GM12878 (cell line): Measurements from ENCODE around the gene RIPK4. TPM values are rescaled to one million over a fixed set of nuclear protein-coding genes. Genes with fewer than 3 reads are reported as not detected.
A peak's percentile ranks its signal among the peaks of the same experiment; 100 is the strongest.

Source experiments
- ATAC-seq: fragments of 200-7000 bp; cut with Tn5 transposase; 3 replicates; pipeline ENCODE4 v1.9.1; 2020; ENCODE audit warnings: mild to moderate bottlenecking, moderate library complexity
- Bru-seq: library from RNA; stranded (reverse); fragments of 400-500 nt; gene quantifications from one replicate; lab custom pipeline; 2021; lab: Mats Ljungman, UMichigan
- BruChase-seq, 2 experiments: library from RNA; stranded (reverse); fragments of 400-500 nt; gene quantifications; one replicate each; lab custom pipeline; 2021; lab: Mats Ljungman, UMichigan
- BruUV-seq: library from RNA; stranded (reverse); fragments of 400-500 nt; replicated peaks from 2 replicates; lab custom pipeline; 2021; lab: Mats Ljungman, UMichigan
- CTCF ChIA-PET: fragments of 300-600 bp; sonication (Branson Sonifier 250); formaldehyde crosslinking; extraction: SDS; loops from one replicate; lab custom pipeline; 2021; ENCODE audit warnings: inconsistent platforms; lab: Yijun Ruan, JAX
- POLR2A ChIA-PET: fragments of 350-600 bp; formaldehyde crosslinking; extraction: SDS; loops from one replicate; lab custom pipeline; 2021; ENCODE audit warnings: inconsistent platforms; lab: Charles Lee
- RAD21 ChIA-PET: fragments of 300-600 bp; sonication (Branson Sonifier 250); formaldehyde crosslinking; loops from one replicate; lab custom pipeline; 2023; ENCODE audit warnings: antibody characterized with exemption; ENCODE audit not compliant: unreplicated experiment; lab: Charles Lee
- SMC1A ChIA-PET: fragments of 300-600 bp; sonication (Branson Sonifier 250); formaldehyde crosslinking; loops from one replicate; lab custom pipeline; 2023; ENCODE audit not compliant: unreplicated experiment, uncharacterized antibody; lab: Charles Lee
- DNase-seq: peaks from one replicate; pipeline ENCODE4 v3.0.0-alpha.2; 2011; ENCODE audit warnings: low read depth, low spot score
- FAIRE-seq: peaks from 3 replicates; lab custom pipeline; 2011; peaks lifted over from hg19 to GRCh38; lab: Jason Lieb, UNC
- H2AFZ ChIP-seq: 2 replicates; pipeline ENCODE4 v1.6.0; 2011; ENCODE audit warnings: low read depth, low read length, control low read depth; ENCODE audit not compliant: control insufficient read depth
- H3K27ac ChIP-seq: 2 replicates; pipeline ENCODE4 v1.5.1; 2011; ENCODE audit warnings: control low read depth; ENCODE audit not compliant: control insufficient read depth, insufficient read depth
- H3K27me3 ChIP-seq, 2 experiments: replicated peaks in 1 of 2; 2 replicates each; pipeline versions ENCODE4 v1.6.0 to v1.6.1; 2011; ENCODE audit warnings: low read length in 1 of 2; ENCODE audit not compliant: control insufficient read depth in 2 of 2, insufficient read depth in 2 of 2
- H3K36me3 ChIP-seq, 2 experiments: 2 replicates each; pipeline ENCODE4 v1.5.1; 2011; ENCODE audit warnings: low read length in 1 of 2; ENCODE audit not compliant: control insufficient read depth in 2 of 2, insufficient read depth in 2 of 2
- H3K4me1 ChIP-seq: 2 replicates; pipeline ENCODE4 v1.6.1; 2011; ENCODE audit warnings: mild to moderate bottlenecking, low read length, moderate library complexity, mixed read lengths; ENCODE audit not compliant: control insufficient read depth, insufficient read depth
- H3K4me2 ChIP-seq: 2 replicates; pipeline ENCODE4 v1.6.0; 2011; ENCODE audit warnings: control low read depth; ENCODE audit not compliant: control insufficient read depth, insufficient read depth
- H3K4me3 ChIP-seq: fragments of 200-600 bp; sonication (generic); 2 replicates; pipeline ENCODE4 v1.5.1; 2016
- H3K79me2 ChIP-seq: 2 replicates; pipeline ENCODE4 v1.6.0; 2011; ENCODE audit warnings: low read length; ENCODE audit not compliant: control insufficient read depth, insufficient read depth
- H3K9ac ChIP-seq: 2 replicates; pipeline ENCODE4 v1.8.0; 2011; ENCODE audit warnings: low read length, control low read depth, mixed read lengths; ENCODE audit not compliant: control insufficient read depth, insufficient read depth
- H3K9me3 ChIP-seq: replicated peaks from 3 replicates; pipeline ENCODE4 v1.5.1; 2011; ENCODE audit warnings: mild to moderate bottlenecking, low read length; ENCODE audit not compliant: control insufficient read depth, insufficient read depth
- H4K20me1 ChIP-seq: 2 replicates; pipeline ENCODE4 v1.6.0; 2011; ENCODE audit not compliant: control insufficient read depth, insufficient read depth
- BACH1 ChIP-seq: fragments of 450-650 bp; IDR thresholded peaks from 2 replicates; pipeline ENCODE4 v1.6.1; 2017; ENCODE audit warnings: mild to moderate bottlenecking, borderline replicate concordance
- BHLHE40 ChIP-seq, 2 experiments: fragments of 450-650 bp in 1 of 2; IDR thresholded peaks; 2 replicates each; pipeline ENCODE4 v1.6.1; 2011 to 2017; ENCODE audit warnings: low read depth in 2 of 2, borderline replicate concordance in 1 of 2, improper control_type of control experiment in 1 of 2, low read length in 1 of 2, mild to moderate bottlenecking in 1 of 2
- NRF1 ChIP-seq: conservative IDR thresholded peaks from 2 replicates; pipeline ENCODE4 v1.6.1; 2011; ENCODE audit warnings: mild to moderate bottlenecking, low read depth, low read length, improper control_type of control experiment
- POLR2A ChIP-seq: IDR thresholded peaks from 2 replicates; pipeline ENCODE4 v1.6.1; 2011; ENCODE audit warnings: low read depth, mild to moderate bottlenecking, low read length
- SMAD5 ChIP-seq: IDR thresholded peaks from 2 replicates; pipeline ENCODE4 v1.6.1; 2016; ENCODE audit warnings: antibody characterized with exemption, low read depth
- ZNF384 ChIP-seq: IDR thresholded peaks from 2 replicates; pipeline ENCODE4 v1.6.1; 2012; ENCODE audit warnings: low read depth, mild to moderate bottlenecking, low read length, improper control_type of control experiment, borderline replicate concordance
- WGBS: methylation state at CpG from one replicate; pipeline ENCODE4 v1.1.6; 2016; ENCODE audit warnings: low lambda C conversion rate; ENCODE audit not compliant: insufficient replicate concordance, insufficient coverage; ENCODE audit errors: missing lambda C conversion rate; 5-methylcytosine and 5-hydroxymethylcytosine counted together
- in situ Hi-C: fragments of 300-500 bp; cut with MboI; formaldehyde crosslinking; loops from 9 replicates; pipeline ENCODE4 v1.14.3; 2018; ENCODE audit warnings: mixed read lengths
- intact Hi-C: fragments of 100-400 bp; cut with micrococcal nuclease; formaldehyde crosslinking; loops from one replicate; pipeline ENCODE4 v1.14.2; 2022; ENCODE audit not compliant: unreplicated experiment
- long read RNA-seq, 2 experiments: library from polyadenylated mRNA; unstranded; transcript quantifications; one replicate each; pipeline ENCODE4 v2.0.0, GENCODE V29; 2019 to 2020
- polyA minus RNA-seq, 3 experiments: library from RNA; depleted of rRNA, polyadenylated mRNA; stranded (reverse); fragments of >200 nt; gene quantifications; 2 replicates each; pipeline ENCODE4 v1.2.3, GENCODE V29; 2011
- polyA plus RNA-seq, 11 experiments: library from polyadenylated mRNA; depleted of rRNA in 4 of 11; unstranded in 6 of 11; stranded (reverse) in 5 of 11; fragments of >200 nt; fragmentation: Nextera tagmentation in 4 of 11; fragmentation: Illumina TruSeq in 1 of 11; extraction: Ambion mirVana in 4 of 11; extraction: Trizol in 1 of 11; gene quantifications; 1 replicate in 1 of 11; 2 replicates in 10 of 11; pipeline versions ENCODE4 v1.2.1 to v1.2.3, GENCODE V29; 2011 to 2016; ENCODE audit warnings: inconsistent platforms in 2 of 11, missing spikeins in 2 of 11, low read depth in 1 of 11
- total RNA-seq, 4 experiments: library from RNA; depleted of rRNA in 3 of 4; stranded (reverse); fragments of >200 nt in 3 of 4; fragmentation: Illumina TruSeq in 1 of 4; extraction: Trizol in 1 of 4; gene quantifications; 2 replicates each; pipeline versions ENCODE4 v1.2.1 to v1.2.3, GENCODE V29; 2013 to 2021

Gene RIPK4
- total RNA-seq (2013; cell fraction: nucleolus; rRNA removed): not detected in 2 replicates
- total RNA-seq (2014; rRNA removed) (not detected in 2 replicates), total RNA-seq (2014; rRNA removed; fragmentation: Illumina TruSeq; extraction: Trizol) (not detected in 2 replicates), total RNA-seq (2021) (0.05 TPM in 1 of 2 replicates, not detected in the other), polyA plus RNA-seq (2011; rRNA removed) (not detected in 2 replicates), polyA plus RNA-seq (2014; fragmentation: Illumina TruSeq; extraction: Trizol) (not detected in 2 replicates), polyA plus RNA-seq (2014; fragmentation: Nextera tagmentation; extraction: Ambion mirVana) (not detected), polyA plus RNA-seq (2014; rRNA removed) (not detected in 2 replicates), polyA plus RNA-seq (2016; fragmentation: Nextera tagmentation; extraction: Ambion mirVana) (not detected), polyA minus RNA-seq (2011; rRNA and poly(A)+ RNA removed) (not detected in 2 replicates), Bru-seq, nascent RNA (percentile 27 among the genes with signal in this experiment), BruChase-seq, experiment 1, labeled RNA remaining after a 6-hour chase (percentile 18 among the genes with signal in this experiment), BruChase-seq, experiment 2, labeled RNA remaining after a 2-hour chase (percentile 21 among the genes with signal in this experiment)
- not detected for polyA plus RNA-seq (2011; ENCODE audit: low read depth)
- not detected in 2 replicates for polyA plus RNA-seq (2011; cell fraction: cytosol; rRNA removed)
- not detected in 2 replicates for polyA plus RNA-seq (2011; cell fraction: nucleus; rRNA removed)
- polyA plus RNA-seq (2012): 0.04 and 0.10 TPM in 2 replicates
- polyA minus RNA-seq (2011; cell fraction: cytosol; rRNA and poly(A)+ RNA removed): not detected in 2 replicates
- not detected in 2 replicates for polyA minus RNA-seq (2011; cell fraction: nucleus; rRNA and poly(A)+ RNA removed)
- long read RNA-seq, experiment 1: 0 reads
- long read RNA-seq, experiment 2: 0 reads

DNA sequence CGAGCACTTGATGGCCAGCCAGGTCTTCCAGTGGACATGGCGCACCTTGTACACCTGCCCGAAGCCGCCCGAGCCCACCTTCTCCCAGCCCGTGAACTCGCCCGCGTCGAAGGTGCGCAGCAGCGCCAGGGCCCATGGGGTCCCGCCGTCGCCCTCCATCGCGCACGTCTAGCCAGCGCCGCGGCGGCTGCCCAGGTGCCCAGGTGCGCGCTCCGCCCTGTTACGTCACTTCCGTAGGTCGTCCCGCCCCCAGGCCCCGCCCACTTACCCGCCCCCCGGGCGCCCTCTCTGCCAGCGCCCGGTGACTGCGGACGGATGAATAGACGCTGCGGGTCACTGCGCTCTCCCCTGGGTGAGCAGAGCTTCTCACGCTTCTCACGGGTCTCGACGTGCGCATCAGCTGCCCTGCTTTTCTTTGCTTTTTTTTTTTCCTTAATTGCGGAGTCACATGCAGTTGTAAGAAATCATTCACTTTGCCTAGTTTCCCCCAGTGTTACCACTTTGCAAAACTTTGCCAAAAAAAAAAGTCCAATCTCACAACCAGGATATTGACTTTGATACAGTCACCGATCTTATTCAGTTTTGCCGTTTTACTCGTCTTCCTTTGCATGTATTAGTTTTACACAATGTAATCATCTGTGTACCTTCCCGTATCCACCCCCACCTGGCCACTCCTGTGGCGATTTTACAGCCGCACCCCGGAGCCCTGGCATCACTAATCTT lies at the start of gene RIPK4:
RIPK4 (minus strand) TSS at position 170 of the 723 bp plus-strand sequence; CDS start at position 159, 11 bp downstream.
- DNase-seq (peak; percentile 19), ATAC-seq (peak; percentile 52), FAIRE-seq (no peak)
- Histone ChIP-seq H2AFZ (no peak within 1 kb of the TSS), H3K27me3 (peaks cover 13 to 40% of the 10 kb centered on the region in 2 experiments), H3K4me3 (no peak within 1 kb of the TSS), H3K4me1 (no peaks in the 10 kb centered on the region), H3K27ac (no peak within 1 kb of the TSS), H3K4me2 (peak within 1 kb of the TSS; percentile 63; the same call in 1 of the 2 replicates), H4K20me1 (no peaks in the 10 kb centered on the region), H3K79me2 (no peaks in the 10 kb centered on the region), H3K9ac (no peak within 1 kb of the TSS), H3K9me3 (no peaks in the 10 kb centered on the region; the same call in 1 of the 3 replicates), H3K36me3 (no peaks in the 10 kb centered on the region)
- 26% methylated on average over 39 of the region's 53 CpGs for WGBS
- ChIA-PET CTCF (interaction anchor here (1.0 to 3.4 kb wide), 4 partner anchors 10 to 155 kb away, joined by 4 to 21 read pairs (median 4); no protein-coding TSS in a partner anchor), RAD21 (interaction anchor here (1.0 to 1.3 kb wide), 3 partner anchors 95 to 154 kb away, joined by 3 to 4 read pairs (median 4); no protein-coding TSS in a partner anchor), SMC1A (interaction anchor here (0.5 to 1.7 kb wide), 3 partner anchors 96 to 151 kb away, joined by 3 to 5 read pairs (median 3); no protein-coding TSS in a partner anchor), POLR2A (no interaction called here)
- intact Hi-C loops: no loop called here
- BruUV-seq: no TSS peak
- peak; percentile 43; the same call in 1 of the 2 replicates for TF ChIP-seq ZNF384
- TF ChIP-seq BHLHE40 (IDR thresholded peaks at IDR 0.05; ENCODE audit: borderline replicate concordance in 1 of 2, low read depth in 2 of 2, low read length in 1 of 2): peak; percentile 34 to 53; a peak in 2 of 4 replicates
- TF ChIP-seq SMAD5: no peak
- no peak for TF ChIP-seq BACH1
- peak; percentile 43; the same call in 1 of the 2 replicates for TF ChIP-seq POLR2A
- no peak for TF ChIP-seq NRF1
- in situ Hi-C loops: no loop called here
